Upper lobe of left lung (tissue), 4 donors: ENCODE data around the gene ZBED4.

Experiments used
- CTCF ChIP-seq, 6 experiments: fragments of 450-650 bp in 4 of 6; fragments of 200-600 bp in 2 of 6; sonication (generic) in 2 of 6; IDR thresholded peaks; one replicate each; pipeline ENCODE4 v1.5.1; 2016 to 2019; ENCODE audit warnings: antibody characterized with exemption in 6 of 6
- POLR2A ChIP-seq, 4 donors: fragments of 450-650 bp; IDR thresholded peaks; one replicate each; pipeline ENCODE4 v1.5.1; 2016 to 2017; ENCODE audit warnings: antibody characterized with exemption in 4 of 4, mild to moderate bottlenecking in 2 of 4
- POLR2AphosphoS5 ChIP-seq, 2 donors: sonication (generic); formaldehyde crosslinking; IDR thresholded peaks; one replicate each; pipeline ENCODE4 v1.5.1; 2017; ENCODE audit warnings: antibody characterized with exemption in 2 of 2

GRCh38 chr22:49904040-49904369 lies 50.4 kb downstream of the ZBED4 start:
- TF ChIP-seq CTCF (IDR thresholded peaks at IDR 0.05), result no peak
- TF ChIP-seq POLR2A (IDR thresholded peaks at IDR 0.05), result no peak
- no peak for TF ChIP-seq POLR2AphosphoS5 (IDR thresholded peaks at IDR 0.05)
